ENCODE data around the gene SESN3.

DNA sequence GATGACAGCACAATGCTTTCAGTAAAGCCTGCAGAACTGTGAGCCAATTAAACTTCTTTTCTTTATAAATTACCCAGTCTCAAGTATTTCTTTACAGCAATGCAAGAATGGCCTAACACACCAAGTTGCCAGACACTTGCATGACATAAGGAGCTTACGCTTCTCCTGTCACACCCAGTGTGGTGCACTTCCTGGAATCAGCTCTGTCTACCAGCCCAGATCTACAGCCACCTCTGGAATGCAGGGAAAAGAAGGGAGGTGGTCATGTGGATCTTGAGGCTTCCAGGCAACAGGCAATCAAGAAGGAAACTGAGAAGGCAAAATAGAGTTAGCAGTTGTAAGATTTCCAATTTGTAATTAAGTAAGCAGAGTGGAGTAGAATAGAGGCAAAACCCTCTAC, 37.4 kb upstream of the SESN3 start:
- TF ChIP-seq FOXJ3 (CRISPR knock-in tag; IDR thresholded peaks at IDR 0.05; ENCODE audit: borderline replicate concordance) = no peak
- TF ChIP-seq NR3C1 (CRISPR knock-in tag; conservative IDR thresholded peaks at IDR 0.05; ENCODE audit: low read depth) = no peak
- TF ChIP-seq, protein P1, sequence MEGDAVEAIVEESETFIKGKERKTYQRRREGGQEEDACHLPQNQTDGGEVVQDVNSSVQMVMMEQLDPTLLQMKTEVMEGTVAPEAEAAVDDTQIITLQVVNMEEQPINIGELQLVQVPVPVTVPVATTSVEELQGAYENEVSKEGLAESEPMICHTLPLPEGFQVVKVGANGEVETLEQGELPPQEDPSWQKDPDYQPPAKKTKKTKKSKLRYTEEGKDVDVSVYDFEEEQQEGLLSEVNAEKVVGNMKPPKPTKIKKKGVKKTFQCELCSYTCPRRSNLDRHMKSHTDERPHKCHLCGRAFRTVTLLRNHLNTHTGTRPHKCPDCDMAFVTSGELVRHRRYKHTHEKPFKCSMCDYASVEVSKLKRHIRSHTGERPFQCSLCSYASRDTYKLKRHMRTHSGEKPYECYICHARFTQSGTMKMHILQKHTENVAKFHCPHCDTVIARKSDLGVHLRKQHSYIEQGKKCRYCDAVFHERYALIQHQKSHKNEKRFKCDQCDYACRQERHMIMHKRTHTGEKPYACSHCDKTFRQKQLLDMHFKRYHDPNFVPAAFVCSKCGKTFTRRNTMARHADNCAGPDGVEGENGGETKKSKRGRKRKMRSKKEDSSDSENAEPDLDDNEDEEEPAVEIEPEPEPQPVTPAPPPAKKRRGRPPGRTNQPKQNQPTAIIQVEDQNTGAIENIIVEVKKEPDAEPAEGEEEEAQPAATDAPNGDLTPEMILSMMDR (IDR thresholded peaks at IDR 0.05) = no peak
- no peak for TF ChIP-seq ZNF232 (CRISPR knock-in tag; IDR thresholded peaks at IDR 0.05)

All from WTC11 (cell line).